ENCODE measurements around the gene CNTN1. TPM values are rescaled to one million over a fixed set of nuclear protein-coding genes. Genes with fewer than 3 reads are reported as not detected.

CNTN1 gene
- total RNA-seq, 1 experiment from 2014 or later: 6.5 TPM

DNA sequence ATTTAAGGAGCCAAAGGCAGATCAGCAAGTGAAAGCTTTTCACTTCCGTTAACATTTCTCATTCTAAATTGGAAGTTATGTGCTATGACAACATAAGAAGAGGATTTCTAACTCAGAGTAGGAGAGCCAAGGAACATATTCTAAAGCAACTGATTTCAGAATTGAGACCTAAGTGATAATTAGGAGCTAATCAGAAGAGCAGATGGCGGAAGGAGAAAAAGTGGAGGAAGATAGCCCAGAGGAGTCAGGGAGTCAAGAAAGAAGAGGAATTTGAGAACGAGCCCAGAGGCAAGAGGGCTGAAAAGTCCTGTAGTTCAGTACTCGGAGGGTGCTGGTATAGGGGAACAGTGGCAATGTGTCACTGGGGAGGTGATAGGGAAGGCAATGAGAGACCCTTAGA, 162.4 kb downstream of the CNTN1 start:
- H3K9me3 ChIP-seq (ENCODE audit: control insufficient read depth, low read depth, low read length): no peaks in the 10 kb centered on the region
- H3K4me2 ChIP-seq (ENCODE audit: insufficient read depth, insufficient read length, low read length): no peak overlapping the region
- H3K79me1 ChIP-seq (ENCODE audit: insufficient read depth, low read depth, low read length, poor library complexity, severe bottlenecking): no peaks in the 10 kb centered on the region
- no peak overlapping the region for H3K23ac ChIP-seq (ENCODE audit: insufficient read length, low read depth, low read length)
- H3K4me1 ChIP-seq (ENCODE audit: insufficient read depth, low read length): no peaks in the 10 kb centered on the region
- no CpG with 5 or more reads among the region's 4 CpGs for WGBS (ENCODE audit: extremely low coverage, insufficient read length, low lambda C conversion rate)
- Mint-ChIP-seq H3K4me1 (peaks cover 9 to 11% of the 10 kb centered on the region in 2 experiments), H3K36me3 (ENCODE audit: insufficient read depth in 1 of 3, low read depth in 3 of 3) (no peaks in the 10 kb centered on the region), H3K27ac (peak overlapping the region in 1 of 3 experiments; percentile 10; a peak in 2 of 7 replicates), H3K4me3 (no peak overlapping the region), H3K27me3 (ENCODE audit: low read depth) (no peaks in the 10 kb centered on the region; the same call in 1 of the 2 replicates), H3K9me3 (no peaks in the 10 kb centered on the region)
- H4K20me1 ChIP-seq (ENCODE audit: control insufficient read depth, insufficient read depth, insufficient read length): no peaks in the 10 kb centered on the region
- H3K27ac ChIP-seq (ENCODE audit: insufficient read length, low read depth, low read length): no peak overlapping the region
- no peak overlapping the region for H4K8ac ChIP-seq (replicated peaks; ENCODE audit: insufficient read length, low read depth, low read length)
- H3K18ac ChIP-seq (ENCODE audit: insufficient read length, low read depth, low read length): no peak overlapping the region
- no peak overlapping the region for H2BK120ac ChIP-seq (ENCODE audit: low read depth, low read length, poor library complexity, severe bottlenecking)
- no peak for DNase-seq
- TF ChIP-seq, protein P1, sequence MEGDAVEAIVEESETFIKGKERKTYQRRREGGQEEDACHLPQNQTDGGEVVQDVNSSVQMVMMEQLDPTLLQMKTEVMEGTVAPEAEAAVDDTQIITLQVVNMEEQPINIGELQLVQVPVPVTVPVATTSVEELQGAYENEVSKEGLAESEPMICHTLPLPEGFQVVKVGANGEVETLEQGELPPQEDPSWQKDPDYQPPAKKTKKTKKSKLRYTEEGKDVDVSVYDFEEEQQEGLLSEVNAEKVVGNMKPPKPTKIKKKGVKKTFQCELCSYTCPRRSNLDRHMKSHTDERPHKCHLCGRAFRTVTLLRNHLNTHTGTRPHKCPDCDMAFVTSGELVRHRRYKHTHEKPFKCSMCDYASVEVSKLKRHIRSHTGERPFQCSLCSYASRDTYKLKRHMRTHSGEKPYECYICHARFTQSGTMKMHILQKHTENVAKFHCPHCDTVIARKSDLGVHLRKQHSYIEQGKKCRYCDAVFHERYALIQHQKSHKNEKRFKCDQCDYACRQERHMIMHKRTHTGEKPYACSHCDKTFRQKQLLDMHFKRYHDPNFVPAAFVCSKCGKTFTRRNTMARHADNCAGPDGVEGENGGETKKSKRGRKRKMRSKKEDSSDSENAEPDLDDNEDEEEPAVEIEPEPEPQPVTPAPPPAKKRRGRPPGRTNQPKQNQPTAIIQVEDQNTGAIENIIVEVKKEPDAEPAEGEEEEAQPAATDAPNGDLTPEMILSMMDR (conservative IDR thresholded peaks at IDR 0.05): no peak
- no peak overlapping the region for H3K14ac ChIP-seq (ENCODE audit: insufficient read depth, low read length)
- H2AK5ac ChIP-seq (ENCODE audit: insufficient read length, low read length): no peak overlapping the region
- H2AFZ ChIP-seq (ENCODE audit: low read length): no peak overlapping the region
- H3K23me2 ChIP-seq (ENCODE audit: insufficient read length, low read depth, low read length, poor library complexity, severe bottlenecking): no peaks in the 10 kb centered on the region
- no peak overlapping the region for H3K56ac ChIP-seq (ENCODE audit: insufficient read length, low read depth, low read length)
- no peak overlapping the region for H3K9ac ChIP-seq (ENCODE audit: extremely low read depth, insufficient read length, low read length)
- H3T11ph ChIP-seq (ENCODE audit: low read length): no peak overlapping the region
- no peak overlapping the region for H2BK12ac ChIP-seq (ENCODE audit: insufficient read length, low read depth, low read length)
- no peaks in the 10 kb centered on the region for H3K79me2 ChIP-seq (ENCODE audit: insufficient read depth, low read length)
- H3K27me3 ChIP-seq (ENCODE audit: insufficient read depth, low read length): no peaks in the 10 kb centered on the region
- H2BK5ac ChIP-seq (ENCODE audit: insufficient read length, low read length): no peak overlapping the region
- H4K91ac ChIP-seq (ENCODE audit: insufficient read length, low read depth, low read length): no peak overlapping the region
- H3K4ac ChIP-seq (ENCODE audit: low read depth, low read length): no peak overlapping the region
- no peak overlapping the region for H2BK20ac ChIP-seq (ENCODE audit: low read depth, low read length, poor library complexity, severe bottlenecking)
- H4K5ac ChIP-seq (ENCODE audit: insufficient read length, low read depth, low read length): no peak overlapping the region
- no peak overlapping the region for H2BK15ac ChIP-seq (ENCODE audit: low read depth, low read length)

Measured in H9 (cell line).